ENCODE measurements around the gene CCDC187. TPM values are rescaled to one million over a fixed set of nuclear protein-coding genes. Genes with fewer than 3 reads are reported as not detected.
"Not testable (repeated sequence)": the region's sequence is repeated elsewhere in the genome, so short reads cannot be mapped to it uniquely, and the experiment has no call there.

Gene CCDC187
- under 1 TPM in 9 of 10 donors, not detected in 1; 0.03 to 0.17 (median 0.06) TPM for polyA plus RNA-seq (ENCODE audit: insufficient read length in 10 of 10)
- long read RNA-seq, donor 1 = 0 reads
- long read RNA-seq, donor 2 = 0 reads
- long read RNA-seq, donor 3 = 0 reads
- long read RNA-seq, donor 4 = 0 reads
- long read RNA-seq, donor 5, partial matches to known transcripts = 6 of 6 reads
- long read RNA-seq, donor 5, other reads (novel, unspliced or antisense) = 0 of 6 reads
- long read RNA-seq, donor 6 = 0 reads
- long read RNA-seq, donor 7 = 0 reads
- long read RNA-seq, donor 8 = 0 reads
- long read RNA-seq, donor 9 = 0 reads

DNA sequence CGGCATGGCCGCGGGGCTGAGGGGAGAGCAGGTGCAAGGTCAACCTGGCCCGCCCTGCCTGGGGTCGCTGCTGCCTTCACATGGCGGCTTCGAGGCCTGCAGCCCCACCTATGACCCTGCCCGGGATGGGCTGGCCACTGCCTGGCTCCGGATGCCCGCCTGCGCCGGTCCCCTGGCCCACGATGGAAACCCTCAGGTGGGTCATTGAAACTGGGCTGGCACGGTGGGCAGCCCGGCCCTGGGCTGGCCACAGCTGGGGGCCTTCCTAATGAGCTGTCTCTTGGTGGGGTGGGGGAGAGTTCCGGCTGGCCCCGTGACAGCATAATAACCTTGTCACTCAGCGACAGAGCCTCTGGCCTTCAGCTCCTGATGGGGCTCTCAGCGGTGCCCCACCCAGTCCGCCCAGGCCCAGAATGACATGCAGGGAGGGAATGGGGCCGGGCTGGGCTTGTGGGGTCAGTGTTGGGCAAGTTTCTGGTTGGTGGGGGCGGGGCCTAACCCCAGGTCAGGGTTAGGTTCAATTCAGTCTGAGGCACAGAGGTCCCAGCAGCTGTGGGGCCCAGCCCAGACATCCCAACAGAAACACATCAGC is at the start of gene CCDC187:
Gene CCDC187 (minus strand): TSS at position 270 of the 592 bp plus-strand sequence. CDS start 264 bp downstream, at position 6.
- no peak for DNase-seq

DNA sequence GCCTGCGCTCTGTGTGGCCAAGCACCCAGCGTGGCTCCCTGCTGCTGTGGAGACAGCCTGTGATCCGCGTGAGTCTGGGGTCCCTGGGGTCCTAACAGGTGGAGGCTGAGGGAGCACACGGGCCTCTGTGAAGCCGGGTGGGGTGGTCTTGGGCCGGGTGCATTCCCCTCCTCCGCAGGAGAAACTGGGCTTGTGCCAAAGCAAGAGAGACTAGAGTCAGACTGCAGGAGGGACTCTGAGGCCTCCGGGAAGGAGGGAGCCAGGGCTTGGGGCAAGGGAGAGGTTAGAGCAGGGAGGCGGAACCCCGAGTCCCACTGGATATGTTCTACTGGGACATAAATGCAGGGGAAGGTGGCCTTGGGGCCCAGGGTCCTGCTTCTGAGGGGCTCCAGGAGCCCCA is 49.2 kb upstream of the CCDC187 start:
- DNase-seq = no peak

DNA sequence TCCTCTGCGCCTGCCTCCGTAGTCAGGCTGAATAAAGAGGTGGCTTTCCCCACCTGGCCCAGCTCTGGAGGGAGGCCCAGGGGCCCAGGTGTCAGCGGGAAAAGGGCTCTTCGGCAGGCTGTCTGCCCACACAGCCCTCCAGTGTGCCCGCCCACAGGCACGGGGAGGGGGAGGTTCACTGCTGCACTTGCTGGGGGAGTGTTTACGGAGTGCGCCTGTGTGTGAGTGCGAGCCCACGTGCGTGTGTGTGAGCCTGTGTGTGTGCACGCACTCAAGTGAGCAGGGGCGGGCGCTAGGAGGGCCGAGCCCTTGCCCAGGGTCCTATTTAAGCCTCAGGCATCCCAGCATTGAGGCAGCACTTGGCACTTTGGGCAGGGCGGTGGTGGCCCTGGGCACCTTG is 48.8 kb upstream of the CCDC187 start:
- no peak for DNase-seq

DNA sequence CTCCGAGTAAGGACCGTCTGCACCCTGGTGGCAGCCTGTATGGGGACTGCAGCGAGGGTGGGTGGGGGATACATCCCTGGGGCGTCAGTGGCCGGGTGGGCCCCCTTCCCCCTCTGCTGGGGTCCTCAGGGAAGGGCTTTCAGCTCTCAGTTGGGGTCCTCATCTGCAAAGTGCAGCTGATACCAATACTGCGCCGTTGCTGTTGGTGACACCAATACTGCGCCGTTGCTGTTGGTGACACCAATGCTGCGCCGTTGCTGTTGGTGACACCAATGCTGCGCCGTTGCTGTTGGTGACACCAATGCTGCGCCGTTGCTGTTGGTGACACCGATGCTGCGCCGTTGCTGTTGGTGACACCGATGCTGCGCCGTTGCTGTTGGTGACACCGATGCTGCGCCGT is 48.0 kb upstream of the CCDC187 start:
- not testable (repeated sequence) for DNase-seq

DNA sequence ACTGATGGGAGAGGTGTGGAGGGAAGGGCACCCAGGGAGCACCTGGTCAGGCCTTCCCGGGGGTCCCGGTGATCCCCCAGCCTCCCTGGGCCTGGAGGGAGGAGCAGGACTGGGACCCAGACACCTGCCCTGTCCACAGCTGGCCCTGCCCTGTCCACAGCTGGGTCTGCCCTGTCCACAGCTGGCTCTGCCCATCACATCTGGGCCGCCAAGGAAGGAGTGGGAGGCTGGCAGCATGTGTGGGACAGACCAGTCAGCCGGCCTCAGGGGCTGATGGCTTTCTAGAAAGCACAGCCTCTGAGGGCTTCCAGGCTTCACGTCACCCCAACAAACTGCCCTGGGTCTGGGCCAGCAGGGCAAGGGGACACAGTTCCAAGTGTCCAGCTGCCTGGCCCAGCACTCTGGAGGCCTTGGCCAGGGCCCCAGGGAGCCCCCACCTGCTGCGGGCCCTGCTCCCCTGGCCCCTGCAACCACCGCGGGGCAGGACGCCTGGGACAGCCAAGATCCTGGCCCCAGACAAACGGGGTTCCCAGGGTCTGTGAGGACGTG is 47.4 kb upstream of the CCDC187 start:
- DNase-seq = no peak

DNA sequence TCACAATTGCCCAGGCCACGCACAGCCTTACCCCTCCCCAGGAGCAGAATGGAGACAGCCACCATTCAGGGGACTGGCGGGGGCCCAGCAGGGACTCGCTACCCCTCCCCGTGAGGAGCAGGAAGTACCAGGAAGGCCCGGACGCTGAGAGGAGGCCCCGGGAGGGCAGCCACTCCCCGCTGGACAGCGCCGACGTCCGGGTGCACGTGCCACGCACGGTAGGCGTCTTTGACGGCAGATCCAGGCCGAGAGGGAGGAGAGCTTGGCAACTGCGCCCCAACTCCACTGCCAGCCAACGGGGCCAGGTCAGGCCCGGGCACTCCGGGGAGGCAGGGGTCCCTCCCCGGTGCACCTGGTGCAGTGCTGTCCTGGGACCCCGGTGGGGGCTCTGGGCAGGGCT is 45.7 kb upstream of the CCDC187 start:
- no peak for DNase-seq

DNA sequence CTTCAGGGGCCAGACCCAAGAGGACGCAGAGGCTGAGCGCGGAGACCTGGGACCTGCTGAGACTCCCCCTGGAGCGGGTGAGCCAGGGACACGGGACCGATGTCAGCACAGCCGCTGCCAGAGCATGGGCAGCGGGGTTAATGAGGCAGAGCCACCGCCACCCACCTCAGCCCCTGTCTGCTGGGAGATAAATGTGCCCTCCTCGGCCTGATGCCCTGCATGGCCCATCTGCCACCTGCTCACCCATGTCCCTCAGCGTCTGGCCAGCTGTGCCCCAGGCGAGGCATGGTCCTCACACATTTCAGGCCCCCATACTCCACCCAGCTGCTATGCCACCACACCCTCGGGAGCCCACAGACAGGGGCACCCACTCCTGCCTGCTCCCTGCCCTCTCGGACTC is 44.8 kb upstream of the CCDC187 start:
- no peak for DNase-seq

DNA sequence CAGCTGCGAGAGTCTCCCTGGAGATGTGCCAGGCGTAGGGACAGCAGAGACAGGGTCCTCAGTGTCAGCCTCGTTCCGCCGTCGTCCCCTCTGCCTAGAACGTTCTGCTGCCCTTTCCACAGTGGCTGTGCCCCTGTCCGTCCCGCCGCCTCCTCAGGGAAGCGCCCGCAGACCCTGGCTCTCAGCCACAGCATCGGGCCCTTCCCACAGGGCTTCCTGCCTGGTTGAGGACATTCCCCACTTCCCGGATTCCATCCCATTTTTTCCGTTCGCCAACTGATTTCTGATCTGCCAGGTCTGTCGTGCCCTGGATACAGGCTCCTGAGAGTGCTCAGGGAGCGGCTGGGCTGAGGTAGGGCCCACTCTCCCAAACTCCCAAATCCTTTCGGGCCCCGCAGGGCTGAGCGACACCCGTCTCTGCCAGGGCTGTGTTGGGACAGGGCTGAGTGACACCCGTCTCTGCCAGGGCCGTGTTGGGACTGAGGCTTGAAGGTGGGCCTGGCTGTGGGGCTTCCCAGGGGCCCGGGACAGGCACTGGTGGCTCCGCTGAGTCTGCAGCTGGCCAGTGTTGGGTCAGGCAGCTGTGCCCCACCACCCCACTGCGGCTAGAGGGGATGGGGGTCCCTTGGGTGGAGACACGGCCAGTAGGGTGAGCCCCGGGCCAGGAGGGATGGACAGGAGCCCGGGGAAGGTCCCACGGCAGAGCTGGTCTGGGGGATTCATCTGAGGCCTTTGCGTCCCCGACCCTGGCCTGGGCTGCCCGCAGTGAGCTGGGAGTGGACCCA is 43.8 kb upstream of the CCDC187 start:
- DNase-seq = no peak

DNA sequence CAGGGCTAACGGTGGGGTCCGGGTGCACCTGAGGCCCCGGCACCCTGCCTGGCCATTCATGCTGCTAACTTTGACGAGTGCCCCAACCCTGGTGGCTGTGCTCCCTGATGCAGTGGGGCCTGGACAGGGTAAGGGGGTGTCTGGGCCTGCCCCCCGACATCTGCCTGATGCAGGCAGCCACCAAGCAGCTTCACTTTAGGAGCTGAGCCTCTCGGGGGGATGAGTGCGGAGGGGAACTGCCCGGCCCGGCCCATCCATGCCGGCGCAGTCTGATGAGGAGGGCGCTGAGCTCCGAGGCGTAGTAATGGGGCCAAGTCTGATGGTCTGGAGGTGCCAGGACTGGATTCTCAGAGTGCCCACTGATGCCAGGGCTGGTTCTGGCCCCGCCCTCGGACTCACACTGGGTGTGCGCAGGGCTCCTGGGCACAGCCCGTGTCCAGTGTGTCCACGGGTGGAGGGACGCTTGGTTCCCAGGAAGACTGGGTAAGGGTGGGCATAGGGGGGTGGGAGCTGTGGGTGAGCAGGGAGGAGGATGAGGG is 43.1 kb upstream of the CCDC187 start:
- DNase-seq = no peak

DNA sequence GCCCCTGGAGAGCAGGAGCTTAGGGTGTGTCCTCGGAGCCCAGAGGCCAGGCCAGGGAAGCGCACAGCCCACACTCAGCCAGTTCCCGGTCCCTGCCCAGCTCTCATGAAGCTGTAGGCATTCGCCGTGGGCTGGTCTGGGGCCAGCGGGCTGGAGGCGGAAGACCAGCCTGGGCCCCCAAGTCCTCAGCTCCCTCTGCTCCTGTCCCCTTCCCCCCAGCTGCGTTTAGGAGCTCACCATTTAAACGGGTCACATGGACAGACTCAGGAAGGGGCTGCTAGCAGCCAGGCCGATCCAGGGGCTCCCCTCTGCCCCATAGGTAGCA is 42.2 kb upstream of the CCDC187 start:
- DNase-seq = no peak

DNA sequence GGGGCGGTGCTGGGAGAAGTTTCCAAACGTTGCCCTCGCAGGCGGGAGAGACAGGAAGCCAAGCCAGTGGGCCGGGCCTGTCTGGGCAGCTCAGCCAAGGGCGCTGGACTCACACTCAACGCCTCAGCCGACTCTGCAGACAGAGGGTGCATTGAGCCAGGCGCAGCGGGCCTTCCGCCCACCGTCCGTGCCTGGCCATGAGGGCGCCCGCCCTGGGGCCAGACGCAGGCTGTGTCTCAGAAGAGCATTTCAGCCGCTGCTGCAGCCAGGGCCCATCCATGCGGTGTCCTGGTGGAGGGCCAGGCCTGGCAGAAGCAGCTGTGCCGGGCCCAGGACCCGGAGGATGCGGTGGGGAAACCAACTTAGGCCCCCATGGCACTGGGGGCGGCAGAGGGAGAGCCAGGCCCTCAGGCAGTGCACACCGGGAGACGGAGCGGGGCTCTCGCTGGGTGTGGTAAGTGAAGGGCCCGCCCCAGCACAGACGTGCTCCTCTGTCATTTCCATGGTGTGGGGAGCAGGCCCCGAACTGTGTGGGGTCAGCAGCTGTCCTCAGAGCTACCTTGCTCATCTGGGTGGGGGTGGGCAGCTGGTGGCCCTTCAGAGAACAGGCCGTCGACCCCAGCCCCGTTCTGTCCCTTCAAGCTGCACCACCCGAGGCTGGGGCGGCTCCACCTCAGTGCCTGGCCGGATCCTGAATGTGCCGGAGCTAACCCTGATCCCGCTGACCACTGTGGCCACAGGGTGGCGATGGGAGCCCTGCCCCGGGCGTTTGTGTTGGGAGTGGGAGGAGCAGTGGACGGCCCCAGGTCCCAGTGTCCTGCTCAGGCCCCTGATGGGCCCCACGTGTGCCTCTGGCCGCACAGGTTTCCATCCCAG is 41.6 kb upstream of the CCDC187 start:
- peak in 1 of 3 donors; percentile 73 for DNase-seq

DNA sequence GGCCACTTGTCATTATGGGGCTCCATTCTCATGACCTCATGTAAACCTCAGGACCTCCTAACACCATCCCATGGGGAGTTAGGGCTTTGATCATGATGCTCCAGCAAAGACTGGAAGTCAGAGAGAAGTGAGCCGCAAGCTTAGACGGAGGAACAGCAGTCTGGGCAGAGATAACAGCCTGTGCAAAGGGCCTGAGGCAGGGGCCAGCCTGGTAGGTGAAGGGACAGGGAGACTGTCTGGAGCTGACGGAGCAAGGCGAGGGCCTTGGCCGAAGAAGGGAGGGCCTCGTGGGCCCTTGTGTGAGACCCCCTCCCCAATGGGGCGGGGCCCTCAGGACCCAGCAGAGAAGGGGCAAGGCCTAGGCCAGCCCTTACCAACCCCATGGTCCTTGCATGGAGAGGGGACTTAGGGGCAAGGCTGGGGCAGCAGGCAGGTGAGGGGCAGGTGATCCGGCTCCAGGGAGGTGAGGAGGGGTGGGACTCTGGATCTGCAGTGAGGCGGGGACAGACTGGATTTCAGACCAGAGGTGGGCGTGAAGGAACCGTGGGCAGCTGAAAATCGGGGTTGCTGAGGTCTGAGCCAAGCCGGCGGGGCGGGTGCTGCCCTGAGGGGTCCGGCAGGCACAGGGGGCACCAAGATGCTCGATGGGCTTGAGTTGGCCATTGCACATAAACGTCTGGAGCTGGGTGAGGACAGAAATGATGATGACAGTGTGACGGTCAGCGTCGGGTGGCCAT is 40.8 kb upstream of the CCDC187 start:
- no peak for DNase-seq

DNA sequence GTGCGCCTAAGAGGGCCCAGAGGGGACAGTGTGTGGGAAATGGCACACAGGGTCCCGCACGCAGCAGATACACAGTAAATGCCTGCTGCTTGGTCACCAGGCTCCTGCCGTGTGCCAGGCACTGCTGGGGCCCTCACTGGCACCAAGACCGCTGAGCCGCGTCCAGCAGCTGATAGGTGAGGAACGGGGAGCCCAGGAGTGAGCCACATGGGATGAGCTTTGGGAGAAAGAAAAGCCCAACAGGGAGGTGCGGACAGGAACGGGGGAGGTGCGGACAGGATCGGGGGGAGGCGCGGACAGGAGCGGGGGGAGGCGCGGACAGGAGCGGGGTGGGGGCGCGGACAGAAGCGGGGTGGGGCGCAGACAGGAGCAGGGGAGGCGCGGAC is 40.0 kb upstream of the CCDC187 start:
- no peak for DNase-seq

DNA sequence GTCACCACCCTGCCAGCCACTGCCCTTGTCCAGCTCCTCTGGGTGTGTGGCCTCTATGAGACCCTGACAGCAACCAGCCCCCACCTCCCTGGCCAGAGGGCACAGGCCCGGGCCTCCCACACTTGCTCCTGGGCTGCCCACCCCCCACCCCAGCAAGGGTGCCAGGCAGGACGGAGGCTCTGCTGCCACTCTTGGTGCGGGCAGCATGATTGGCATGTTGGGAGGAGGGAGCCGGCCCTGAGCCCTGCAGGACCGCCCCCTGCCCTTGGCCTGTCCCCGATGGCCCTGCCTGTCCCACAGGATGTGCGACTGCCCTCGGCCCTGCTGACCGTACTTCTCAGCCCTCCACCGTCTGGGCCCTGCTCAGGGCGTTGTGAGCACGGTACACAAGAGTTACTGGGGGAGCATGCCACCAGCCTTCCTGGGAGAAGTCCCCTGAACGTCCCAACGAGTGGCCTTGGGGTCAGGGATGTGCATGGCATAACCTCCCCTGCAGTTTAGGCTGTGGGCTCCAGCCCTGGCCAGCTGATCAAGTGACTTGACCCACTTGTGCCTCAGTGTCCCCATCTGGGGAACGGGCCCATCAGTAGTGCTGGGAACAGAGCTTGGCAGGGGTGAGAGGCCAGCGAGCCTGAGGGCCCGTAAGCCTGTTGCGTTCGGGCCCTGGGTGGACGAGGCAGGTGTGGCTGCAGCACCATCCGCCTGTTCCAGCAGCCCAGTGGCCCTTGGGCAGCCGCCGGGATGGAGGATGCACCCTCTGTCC is 39.4 kb upstream of the CCDC187 start:
- DNase-seq = no peak

DNA sequence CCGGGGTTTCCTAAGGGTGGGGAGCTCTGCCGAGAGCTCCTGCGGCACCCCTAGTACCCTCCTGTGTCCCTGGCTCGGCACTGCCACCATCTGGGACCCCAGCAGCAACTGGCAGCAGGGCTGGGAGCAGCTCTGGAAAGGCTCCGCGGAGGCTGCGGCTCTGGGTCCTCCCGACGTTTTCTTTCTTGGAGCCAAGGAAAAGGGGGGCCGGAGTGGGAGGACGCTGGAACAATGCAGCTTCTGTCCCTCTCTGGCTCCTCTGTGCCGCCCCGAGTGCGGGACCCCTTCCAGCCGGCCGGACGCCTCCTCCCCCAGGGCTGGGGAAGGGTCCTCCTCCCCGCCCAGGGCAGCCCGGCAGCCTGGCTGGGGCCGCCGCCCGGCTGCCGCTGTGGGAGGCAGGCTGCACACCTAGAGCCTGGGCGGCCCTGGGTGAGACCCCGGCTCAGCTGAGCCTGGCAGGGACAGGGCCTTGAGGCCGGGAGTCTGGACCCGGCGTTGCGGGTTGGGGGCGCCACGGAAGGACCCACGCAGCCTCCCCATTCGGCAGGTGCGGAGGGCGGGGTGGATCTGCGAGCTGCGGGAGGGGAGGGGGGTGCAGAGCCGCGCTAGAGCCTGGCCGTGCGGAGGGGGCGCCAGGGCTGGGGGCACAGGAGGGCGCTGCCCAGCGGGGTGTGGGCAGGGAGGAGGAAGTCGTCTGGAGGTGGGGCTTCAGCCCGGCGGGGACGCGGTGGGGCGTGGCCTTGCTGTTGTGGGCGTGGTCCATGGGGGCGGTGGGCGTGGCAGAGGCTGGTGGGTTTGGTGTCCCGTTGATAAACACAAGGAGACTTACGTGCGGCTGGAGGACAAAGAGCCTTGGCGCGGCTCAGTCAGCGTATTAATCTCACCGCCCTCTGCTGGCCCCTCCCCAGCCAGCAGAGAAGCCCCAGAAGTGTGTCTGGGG is 38.6 kb upstream of the CCDC187 start:
- DNase-seq = peak in 1 of 3 donors; percentile 73

DNA sequence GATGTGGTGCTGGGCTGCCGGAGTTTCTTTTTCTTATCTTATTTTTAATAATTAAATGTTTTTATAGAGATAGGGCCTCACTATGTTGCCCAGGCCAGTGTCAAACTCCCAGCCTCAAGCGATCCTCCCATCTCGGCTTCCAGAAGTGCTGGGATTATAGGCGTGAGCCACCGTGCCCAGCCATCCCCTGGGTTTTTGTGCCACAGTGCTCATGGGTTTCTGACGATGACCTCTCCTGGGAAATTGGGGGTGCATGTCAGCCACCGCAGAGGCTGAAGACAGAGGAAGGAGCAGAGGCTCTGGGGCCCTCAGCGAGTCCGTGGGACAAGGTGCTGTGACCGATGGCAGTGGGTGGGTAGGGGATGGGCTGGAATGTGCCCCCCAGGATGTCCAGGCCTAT is 37.9 kb upstream of the CCDC187 start:
- no peak for DNase-seq

DNA sequence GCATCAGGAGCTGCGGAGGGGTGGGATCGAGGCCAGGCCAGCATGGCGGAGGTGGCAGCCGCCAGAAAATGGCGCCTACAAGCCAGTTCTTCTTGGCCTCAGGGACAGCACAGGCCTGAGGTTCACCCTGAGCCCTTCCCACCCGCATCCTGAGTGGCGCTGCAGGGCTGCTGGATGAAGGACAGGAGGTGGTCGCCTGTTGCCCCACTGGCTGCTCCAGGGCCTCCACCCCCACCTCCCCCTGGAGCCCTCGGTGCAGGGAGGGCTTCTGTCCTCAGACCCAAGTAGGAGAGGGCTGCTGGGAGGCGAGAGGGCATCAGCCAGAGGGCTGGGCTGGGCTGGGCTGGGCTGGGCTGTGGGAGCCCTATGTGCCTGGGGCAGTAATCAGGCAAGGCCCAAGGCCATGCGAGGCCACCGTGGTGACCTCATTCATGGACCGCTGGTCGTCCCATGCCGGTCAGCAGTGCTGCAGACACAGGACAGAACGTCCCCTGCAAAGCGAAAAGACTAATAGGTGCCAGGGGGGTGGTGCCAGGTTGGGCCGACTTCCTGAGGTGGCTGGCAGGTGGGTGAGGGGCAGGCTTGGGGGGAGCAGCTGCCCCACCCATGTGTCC is 37.3 kb upstream of the CCDC187 start:
- DNase-seq = no peak

DNA sequence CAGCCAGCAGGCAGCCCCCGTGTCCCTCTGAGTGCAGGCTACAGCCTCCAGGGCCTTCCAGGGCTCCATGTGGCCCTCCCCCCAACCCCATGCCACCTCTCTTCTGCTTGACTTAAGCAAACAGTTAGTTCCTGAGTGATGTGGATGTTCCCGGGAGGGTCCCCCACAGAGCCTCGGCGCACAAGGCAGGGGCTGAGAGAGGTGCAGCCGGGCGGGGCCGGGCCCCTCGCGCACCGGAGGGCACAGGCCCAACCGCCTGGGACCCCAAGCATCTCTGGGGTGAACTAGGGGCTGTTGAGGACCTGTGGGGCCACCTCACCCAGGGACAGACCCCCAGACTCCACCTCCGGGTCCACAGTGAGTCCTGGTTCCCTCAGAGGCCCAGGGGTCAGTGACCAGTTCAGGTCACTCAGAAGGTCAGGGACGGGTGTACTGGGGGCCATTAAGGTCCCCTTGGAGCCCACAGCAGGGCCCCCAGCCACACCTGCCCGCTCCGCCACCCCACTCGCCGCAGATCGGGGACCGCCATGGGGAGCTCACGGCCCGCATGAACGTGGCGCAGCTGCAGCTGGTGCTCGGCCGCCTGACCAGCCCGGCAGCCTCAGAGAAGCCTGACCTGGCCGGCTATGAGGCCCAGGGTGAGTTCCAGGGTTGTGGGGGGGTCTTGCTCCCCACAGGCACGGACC is 36.6 kb upstream of the CCDC187 start:
- no peak for DNase-seq
